ENCODE data around the gene ALKBH4.
"Not testable (repeated sequence)": the region's sequence is repeated elsewhere in the genome, so short reads cannot be mapped to it uniquely, and the experiment has no call there.

The ALKBH4 gene

GRCh38 chr7:102464577-102465280 lies at the start of gene ALKBH4, which contains the start of gene LRWD1:
TSS of gene ALKBH4 (minus strand) at chr7:102464863. CDS start at chr7:102464836, 27 bp downstream.
TSS of gene LRWD1 (plus strand) at chr7:102464984. CDS start at chr7:102465081, 97 bp downstream.
- FAIRE-seq (peak; percentile 89), DNase-seq (ENCODE audit: insufficient read length, low spot score) (peak; percentile 92)

GRCh38 chr7:102512642-102513221 lies 48.1 kb upstream of the ALKBH4 start:
- DNase-seq (ENCODE audit: insufficient read length, low spot score); FAIRE-seq: not testable (repeated sequence)

- not testable (repeated sequence) for DNase-seq (ENCODE audit: insufficient read length, low spot score); FAIRE-seq
Measured at GRCh38 chr7:102511860-102512522, 47.3 kb upstream of the ALKBH4 start.

- not testable (repeated sequence) for DNase-seq (ENCODE audit: insufficient read length, low spot score); FAIRE-seq
Measured at GRCh38 chr7:102510575-102510974, 45.9 kb upstream of the ALKBH4 start.

- not testable (repeated sequence) for FAIRE-seq
Measured at GRCh38 chr7:102507410-102508088, 42.9 kb upstream of the ALKBH4 start.

GRCh38 chr7:102505298-102506185 lies 40.9 kb upstream of the ALKBH4 start:
- not testable (repeated sequence) for DNase-seq (ENCODE audit: insufficient read length, low spot score); FAIRE-seq

More at GRCh38 chr7:102507410-102508088, 42.9 kb upstream of the ALKBH4 start:
- DNase-seq (ENCODE audit: insufficient read length, low spot score), result not testable (repeated sequence)

GRCh38 chr7:102503141-102503540 lies 38.5 kb upstream of the ALKBH4 start:
- FAIRE-seq; DNase-seq (ENCODE audit: insufficient read length, low spot score): not testable (repeated sequence)

GRCh38 chr7:102498321-102498720 lies 33.7 kb upstream of the ALKBH4 start:
- FAIRE-seq; DNase-seq (ENCODE audit: insufficient read length, low spot score): not testable (repeated sequence)

- DNase-seq (ENCODE audit: insufficient read length, low spot score); FAIRE-seq: not testable (repeated sequence)
Measured at GRCh38 chr7:102497308-102497707, 32.6 kb upstream of the ALKBH4 start.

GRCh38 chr7:102496861-102497260 lies 32.2 kb upstream of the ALKBH4 start:
- DNase-seq (ENCODE audit: insufficient read length, low spot score); FAIRE-seq: not testable (repeated sequence)

- not testable (repeated sequence) for FAIRE-seq; DNase-seq (ENCODE audit: insufficient read length, low spot score)
Measured at GRCh38 chr7:102494473-102495149, 29.9 kb upstream of the ALKBH4 start.

GRCh38 chr7:102494026-102494425 lies 29.4 kb upstream of the ALKBH4 start:
- not testable (repeated sequence) for DNase-seq (ENCODE audit: insufficient read length, low spot score); FAIRE-seq

- not testable (repeated sequence) for FAIRE-seq; DNase-seq (ENCODE audit: insufficient read length, low spot score)
Measured at GRCh38 chr7:102493220-102493935, 28.7 kb upstream of the ALKBH4 start.

GRCh38 chr7:102490529-102491075 lies 25.9 kb upstream of the ALKBH4 start:
- FAIRE-seq; DNase-seq (ENCODE audit: insufficient read length, low spot score): not testable (repeated sequence)

GRCh38 chr7:102484317-102484716 lies 19.7 kb upstream of the ALKBH4 start:
- not testable (repeated sequence) for FAIRE-seq; DNase-seq (ENCODE audit: insufficient read length, low spot score)

GRCh38 chr7:102481962-102482361 lies 17.3 kb upstream of the ALKBH4 start:
- FAIRE-seq; DNase-seq (ENCODE audit: insufficient read length, low spot score): not testable (repeated sequence)

GRCh38 chr7:102479982-102480637 lies 15.4 kb upstream of the ALKBH4 start:
- not testable (repeated sequence) for FAIRE-seq; DNase-seq (ENCODE audit: insufficient read length, low spot score)
